OCI-LY1 (cell line): Measurements from ENCODE around the gene ATP12A.

Source experiments
- EZH2 ChIP-seq: fragments of 200-600 bp; sonication (generic), shearing (Covaris generic); IDR thresholded peaks from 2 replicates; pipeline ENCODE4 v1.8.0; 2017; ENCODE audit warnings: borderline replicate concordance, mixed run types, mild to moderate bottlenecking, antibody characterized with exemption, low read length, moderate library complexity, mixed read lengths
- TF ChIP-seq, protein P1 (sequence below): fragments of 200-600 bp; sonication (generic), shearing (Covaris generic); IDR thresholded peaks from 2 replicates; pipeline ENCODE4 v1.5.1; 2017; ENCODE audit warnings: mild to moderate bottlenecking, antibody characterized with exemption, low read length, moderate library complexity, mixed read lengths

DNA sequence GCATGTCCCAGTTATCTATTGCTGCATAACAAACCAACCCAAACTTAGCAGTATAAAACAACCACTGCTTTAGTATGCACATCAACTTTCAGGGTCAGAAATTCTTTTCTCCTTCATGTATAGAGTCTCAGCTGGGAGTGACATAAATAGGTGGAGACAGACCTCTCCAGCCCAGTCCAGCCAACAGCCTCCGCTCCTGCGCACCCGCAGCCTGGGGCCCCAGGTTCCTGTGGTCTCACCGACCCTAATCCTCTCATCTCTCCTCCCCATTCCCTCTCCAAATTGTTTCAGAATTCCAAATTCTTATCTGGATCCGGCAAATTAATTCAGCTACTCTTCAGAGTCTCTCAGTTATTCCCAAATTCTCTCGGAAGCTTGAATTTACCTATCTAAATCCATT is 522 bp upstream of the ATP12A start:
- TF ChIP-seq, protein P1, sequence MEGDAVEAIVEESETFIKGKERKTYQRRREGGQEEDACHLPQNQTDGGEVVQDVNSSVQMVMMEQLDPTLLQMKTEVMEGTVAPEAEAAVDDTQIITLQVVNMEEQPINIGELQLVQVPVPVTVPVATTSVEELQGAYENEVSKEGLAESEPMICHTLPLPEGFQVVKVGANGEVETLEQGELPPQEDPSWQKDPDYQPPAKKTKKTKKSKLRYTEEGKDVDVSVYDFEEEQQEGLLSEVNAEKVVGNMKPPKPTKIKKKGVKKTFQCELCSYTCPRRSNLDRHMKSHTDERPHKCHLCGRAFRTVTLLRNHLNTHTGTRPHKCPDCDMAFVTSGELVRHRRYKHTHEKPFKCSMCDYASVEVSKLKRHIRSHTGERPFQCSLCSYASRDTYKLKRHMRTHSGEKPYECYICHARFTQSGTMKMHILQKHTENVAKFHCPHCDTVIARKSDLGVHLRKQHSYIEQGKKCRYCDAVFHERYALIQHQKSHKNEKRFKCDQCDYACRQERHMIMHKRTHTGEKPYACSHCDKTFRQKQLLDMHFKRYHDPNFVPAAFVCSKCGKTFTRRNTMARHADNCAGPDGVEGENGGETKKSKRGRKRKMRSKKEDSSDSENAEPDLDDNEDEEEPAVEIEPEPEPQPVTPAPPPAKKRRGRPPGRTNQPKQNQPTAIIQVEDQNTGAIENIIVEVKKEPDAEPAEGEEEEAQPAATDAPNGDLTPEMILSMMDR, result no peak
- TF ChIP-seq EZH2, result no peak
